Tibial nerve (tissue), 4 donors: ENCODE measurements around the gene PLEKHA7.

Experiments
- CTCF ChIP-seq, 5 experiments: fragments of 200-600 bp in 3 of 5; fragments of 450-650 bp in 2 of 5; sonication (generic) in 3 of 5; IDR thresholded peaks; one replicate each; pipeline ENCODE4 v1.5.1; 2016 to 2019; ENCODE audit warnings: antibody characterized with exemption in 5 of 5, mild to moderate bottlenecking in 3 of 5, moderate library complexity in 2 of 5
- EP300 ChIP-seq, 2 donors: sonication (generic); formaldehyde crosslinking; IDR thresholded peaks; one replicate each; pipeline ENCODE4 v1.6.1; 2017; ENCODE audit warnings: antibody characterized with exemption in 2 of 2, mild to moderate bottlenecking in 1 of 2

GRCh38 chr11:16786131-16786530, 228.1 kb downstream of the PLEKHA7 start:
- TF ChIP-seq CTCF (IDR thresholded peaks at IDR 0.05) (no peak), EP300 (IDR thresholded peaks at IDR 0.05) (no peak)
